SKM-1 (cell line): ENCODE results near the gene RIMKLA.

Source experiments
- DNase-seq: peaks from one replicate; lab custom pipeline; 2025; ENCODE audit not compliant: unreplicated experiment; lab: John Stamatoyannopoulos, UW

The RIMKLA gene

GRCh38 chr1:42424201-42424600 lies 43.6 kb downstream of the RIMKLA start:
- no peak for DNase-seq

GRCh38 chr1:42427240-42427639 lies 46.6 kb downstream of the RIMKLA start:
- no peak for DNase-seq

DNA sequence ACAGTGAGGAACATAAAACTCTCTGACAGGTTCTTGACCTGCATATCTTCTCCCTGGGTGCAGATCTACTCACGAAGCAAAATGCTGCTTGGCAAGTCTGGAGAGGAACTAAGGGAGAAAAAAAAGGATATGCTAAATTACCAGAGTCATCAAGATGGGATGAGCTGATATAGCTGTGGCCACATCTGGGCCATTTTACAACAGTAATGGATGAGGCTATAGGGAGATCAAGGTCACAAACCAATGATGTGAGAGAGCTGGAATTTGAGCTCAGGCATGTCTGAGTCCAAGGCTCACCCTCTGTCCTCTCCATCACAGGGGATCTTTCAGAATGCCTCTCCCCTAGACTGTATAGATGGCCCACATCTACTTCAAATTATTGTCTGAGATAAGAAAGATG lies 49.0 kb downstream of the RIMKLA start:
- DNase-seq = no peak

DNA sequence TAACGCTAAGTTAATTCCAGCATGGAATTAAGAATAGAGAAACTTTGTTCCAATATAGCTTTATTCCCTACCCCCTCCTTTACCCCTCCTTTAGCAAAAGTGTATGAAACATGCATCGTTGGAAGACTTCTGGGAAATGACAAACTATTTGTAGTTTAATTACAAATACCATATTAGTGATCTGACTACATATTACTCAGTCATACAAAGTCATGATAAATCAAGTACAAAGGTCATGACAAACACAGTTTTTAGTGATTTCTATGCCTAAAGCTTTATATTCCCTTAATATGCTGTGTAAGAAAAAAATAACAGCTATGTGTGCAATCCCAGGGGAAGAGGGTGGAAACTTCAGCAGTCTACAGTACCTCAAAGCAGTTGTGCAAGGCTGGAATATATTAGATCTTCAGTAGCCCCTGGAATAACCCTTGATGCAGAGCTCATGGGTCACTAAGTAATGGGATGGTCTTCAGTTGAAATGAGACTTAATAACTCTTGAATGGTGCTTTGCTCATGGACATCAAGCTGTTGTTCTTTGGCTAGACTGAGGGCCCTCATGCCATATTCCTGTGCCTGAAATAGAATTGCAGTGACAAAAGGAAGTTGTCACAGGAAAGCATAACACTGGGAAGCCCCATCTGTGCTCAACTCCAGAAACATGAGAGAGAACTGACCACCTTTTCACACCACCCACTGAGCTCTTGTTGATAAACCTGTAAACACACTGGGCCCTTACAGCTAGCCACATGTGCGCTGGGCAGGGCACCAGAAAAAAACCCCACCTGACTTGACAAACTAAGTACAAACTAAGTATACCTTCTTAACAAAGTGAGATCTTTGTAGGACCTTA lies 49.9 kb downstream of the RIMKLA start:
- DNase-seq = no peak

DNA sequence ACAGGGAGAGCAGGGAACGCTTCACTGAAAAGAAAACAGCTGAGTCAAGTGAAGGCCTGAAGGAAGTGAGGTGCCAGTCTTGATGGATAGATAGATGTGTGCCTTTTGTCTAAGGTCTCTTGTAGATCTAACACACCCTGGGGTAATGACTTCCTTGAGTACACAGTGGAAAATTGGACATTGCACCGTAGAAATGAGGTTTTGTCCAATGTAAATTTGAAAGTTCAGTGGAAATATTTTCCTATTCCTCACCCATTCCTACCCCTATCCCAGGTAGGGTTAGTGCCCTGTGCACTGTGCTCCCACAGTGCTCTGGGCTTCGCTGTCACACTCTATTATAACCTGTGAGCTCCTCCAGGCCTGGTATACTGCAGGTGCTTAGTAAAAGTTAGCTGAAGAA lies 50.9 kb downstream of the RIMKLA start:
- DNase-seq = no peak

GRCh38 chr1:42432714-42433113 lies 52.1 kb downstream of the RIMKLA start:
- no peak for DNase-seq

DNA sequence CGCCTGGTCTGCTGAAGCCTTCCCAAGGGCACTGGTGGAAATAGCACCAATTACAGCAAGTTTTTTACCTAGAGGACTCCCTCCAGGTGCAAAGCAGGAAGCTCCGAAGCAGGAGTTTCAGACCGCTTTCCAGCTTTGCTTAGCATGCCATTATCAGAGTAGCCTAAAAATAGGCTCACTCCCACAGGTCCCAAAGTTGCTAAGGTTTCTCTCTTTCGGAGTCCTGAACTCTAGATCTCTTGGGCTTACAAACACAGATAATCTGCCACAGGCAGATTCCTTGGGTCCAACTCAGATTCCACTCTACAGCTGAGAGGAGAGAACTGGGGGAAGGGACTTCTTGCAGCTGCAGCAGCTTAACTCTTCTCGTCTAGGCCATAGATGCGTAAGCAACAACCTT lies 52.8 kb downstream of the RIMKLA start:
- DNase-seq = no peak

DNA sequence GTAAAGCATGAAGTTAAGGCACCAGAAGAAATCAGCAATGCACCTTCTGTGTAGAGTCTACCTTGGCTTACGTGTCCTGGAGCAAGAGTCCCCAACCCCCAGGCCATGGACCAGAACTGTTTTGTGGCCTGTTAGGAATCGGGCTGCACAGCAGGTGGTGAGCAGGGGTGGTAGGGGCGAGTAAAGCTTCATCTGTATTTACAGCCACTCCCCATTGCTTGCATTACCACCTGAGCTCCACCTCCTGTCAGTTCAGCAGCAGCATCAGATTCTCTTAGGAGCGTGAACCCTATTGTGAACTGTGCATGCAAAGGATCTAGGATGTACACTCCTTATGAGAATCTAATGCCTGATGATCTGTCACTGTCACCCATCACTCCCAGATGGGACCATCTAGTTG lies 53.7 kb downstream of the RIMKLA start:
- DNase-seq = no peak

- no peak for DNase-seq
Observed at GRCh38 chr1:42439940-42440339, 59.3 kb downstream of the RIMKLA start.

- peak; percentile 22 for DNase-seq
Observed at GRCh38 chr1:42442662-42443061, 62.1 kb downstream of the RIMKLA start.

DNA sequence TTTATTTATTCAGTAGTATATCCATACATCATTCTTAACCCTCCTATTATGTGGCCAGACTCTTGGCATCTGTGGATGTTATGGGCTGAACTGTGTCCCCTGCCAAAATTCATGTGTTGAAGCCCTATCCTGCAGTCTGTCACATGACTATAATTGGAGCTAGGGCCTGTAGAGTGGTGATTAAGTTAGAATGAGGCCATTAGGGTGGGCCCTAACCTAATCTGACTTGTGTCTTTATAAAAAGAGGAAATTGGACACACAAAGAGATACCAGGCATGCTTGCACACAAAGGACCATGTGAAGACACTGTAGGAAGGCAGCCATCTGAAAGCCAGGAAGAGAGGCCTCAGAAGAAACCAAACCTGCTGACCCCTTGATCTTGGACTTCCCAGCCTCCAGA lies 68.7 kb downstream of the RIMKLA start:
- no peak for DNase-seq

DNA sequence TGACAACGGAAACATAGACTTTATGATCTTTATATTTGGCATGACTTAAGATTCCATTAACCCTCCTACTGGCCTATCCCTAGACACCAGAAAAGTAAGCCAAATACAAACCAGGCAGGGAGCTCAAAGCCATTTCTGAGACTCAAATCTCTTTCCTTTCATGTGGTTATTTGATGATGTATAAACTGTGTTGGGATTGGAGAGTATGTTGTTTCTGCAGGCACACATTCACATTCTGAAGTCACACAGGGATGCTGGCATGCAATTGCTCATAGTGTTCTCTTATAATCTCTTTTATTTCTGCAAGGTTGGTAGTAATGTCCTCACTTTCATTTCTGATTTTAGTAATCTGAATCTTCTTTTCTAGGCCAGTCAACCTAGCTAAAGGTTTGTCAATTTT lies 69.5 kb downstream of the RIMKLA start:
- no peak for DNase-seq

DNA sequence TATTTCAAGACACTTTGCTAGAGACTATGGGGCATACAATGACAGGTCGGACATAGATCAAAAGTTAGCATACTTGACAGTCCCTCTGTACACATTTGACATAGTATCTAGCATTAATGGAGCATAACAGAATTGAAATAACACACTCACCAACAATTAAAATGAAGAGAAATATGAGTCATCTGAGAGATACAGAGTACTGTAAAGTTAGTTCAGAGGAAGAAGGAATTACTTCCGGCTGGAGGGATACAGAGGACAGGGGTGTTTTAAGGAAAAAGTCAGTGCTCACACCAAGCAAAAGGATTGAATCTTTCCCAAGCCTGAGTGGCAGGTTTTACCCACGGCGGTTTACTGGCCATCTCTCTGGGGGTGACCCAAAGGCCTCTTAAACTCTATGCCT lies 72.8 kb downstream of the RIMKLA start:
- no peak for DNase-seq

DNA sequence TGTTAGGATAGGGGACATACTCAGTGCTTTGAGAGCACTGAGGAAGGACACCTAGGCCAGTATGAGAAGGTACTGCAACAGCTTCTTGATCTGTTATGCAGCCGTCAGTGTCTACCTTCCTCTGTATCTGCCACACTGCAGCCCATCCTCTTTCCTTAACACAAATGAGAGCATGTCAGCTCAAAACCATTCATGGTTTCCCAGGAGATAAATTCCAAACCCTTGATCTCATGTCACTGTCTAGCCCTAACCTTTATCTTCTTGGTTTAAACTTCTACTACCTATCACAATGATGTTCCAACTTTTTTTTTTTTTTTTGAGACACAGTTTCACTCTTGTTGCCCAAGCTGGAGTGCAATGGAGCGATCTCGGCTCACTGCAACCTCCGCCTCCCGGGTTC lies 73.8 kb downstream of the RIMKLA start:
- no peak for DNase-seq

DNA sequence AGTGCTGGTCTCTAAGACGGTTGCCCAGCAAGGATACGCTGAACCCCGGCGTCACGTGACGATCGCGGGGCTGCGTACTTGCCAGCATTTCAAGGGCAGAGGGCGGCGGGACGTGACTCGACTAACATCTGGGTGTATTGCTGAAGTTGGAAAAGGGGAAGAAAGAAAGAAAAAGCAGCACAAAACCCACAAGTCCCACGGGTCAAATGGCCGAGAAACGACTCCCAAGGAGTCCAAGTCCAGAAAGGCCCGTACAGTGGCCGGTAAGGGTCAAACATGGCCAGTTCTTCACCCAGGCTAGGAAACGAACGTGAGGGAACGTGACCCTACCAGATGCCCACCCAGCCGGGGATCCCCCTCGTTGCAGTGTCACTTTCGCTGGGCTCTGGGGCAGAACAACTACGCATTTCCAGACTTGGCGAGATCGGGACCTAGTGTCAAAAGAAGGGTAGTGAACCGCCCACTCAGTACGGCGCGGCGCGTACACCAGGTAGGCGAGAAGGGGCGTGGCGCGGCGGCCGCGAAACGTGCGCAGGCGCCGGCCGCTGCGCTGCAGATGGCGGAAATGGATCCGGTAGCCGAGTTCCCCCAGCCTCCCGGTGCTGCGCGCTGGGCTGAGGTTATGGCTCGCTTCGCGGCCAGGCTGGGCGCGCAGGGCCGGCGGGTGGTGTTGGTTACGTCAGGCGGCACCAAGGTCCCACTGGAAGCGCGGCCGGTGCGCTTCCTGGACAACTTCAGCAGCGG lies 75.6 kb downstream of the RIMKLA start, which contains the start of the genes PPCS and ZMYND12:
Gene PPCS, plus strand, starts transcription at position 534 of the 744 bp plus-strand sequence. Its CDS starts 23 bp downstream, at position 557.
Gene ZMYND12, minus strand, starts transcription at position 13 of the 744 bp plus-strand sequence. CDS start 25 bp downstream, outside the sequence.
- peak; percentile 74 for DNase-seq

DNA sequence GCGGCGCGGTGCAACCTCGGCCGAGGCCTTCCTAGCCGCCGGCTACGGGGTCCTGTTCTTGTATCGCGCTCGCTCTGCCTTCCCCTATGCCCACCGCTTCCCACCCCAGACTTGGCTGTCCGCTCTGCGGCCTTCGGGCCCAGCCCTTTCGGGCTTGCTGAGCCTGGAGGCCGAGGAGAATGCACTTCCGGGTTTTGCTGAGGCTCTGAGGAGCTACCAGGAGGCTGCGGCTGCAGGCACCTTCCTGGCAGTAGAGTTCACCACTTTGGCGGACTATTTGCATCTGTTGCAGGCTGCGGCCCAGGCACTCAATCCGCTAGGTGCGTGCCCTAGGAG lies 76.1 kb downstream of the RIMKLA start:
- peak; percentile 52 for DNase-seq

DNA sequence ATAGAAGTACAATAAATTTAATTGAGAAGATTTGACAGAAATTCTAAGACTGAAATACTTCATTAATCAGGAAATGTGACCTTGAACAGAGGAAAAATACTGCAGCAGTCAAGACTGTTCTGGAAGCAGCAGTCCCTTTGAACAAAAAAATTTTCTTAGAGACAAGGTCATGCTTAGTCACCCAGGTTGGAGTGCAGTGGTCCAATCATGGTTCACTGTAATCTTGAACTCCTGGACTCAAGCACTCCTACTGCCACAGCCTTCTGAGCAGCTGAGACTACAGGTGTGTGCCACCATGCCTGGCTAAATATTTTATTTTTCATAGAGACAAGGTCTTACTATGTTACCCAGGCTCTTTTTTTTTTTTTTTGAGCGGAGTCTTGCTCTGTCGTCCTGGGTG lies 80.6 kb downstream of the RIMKLA start:
- DNase-seq = no peak

DNA sequence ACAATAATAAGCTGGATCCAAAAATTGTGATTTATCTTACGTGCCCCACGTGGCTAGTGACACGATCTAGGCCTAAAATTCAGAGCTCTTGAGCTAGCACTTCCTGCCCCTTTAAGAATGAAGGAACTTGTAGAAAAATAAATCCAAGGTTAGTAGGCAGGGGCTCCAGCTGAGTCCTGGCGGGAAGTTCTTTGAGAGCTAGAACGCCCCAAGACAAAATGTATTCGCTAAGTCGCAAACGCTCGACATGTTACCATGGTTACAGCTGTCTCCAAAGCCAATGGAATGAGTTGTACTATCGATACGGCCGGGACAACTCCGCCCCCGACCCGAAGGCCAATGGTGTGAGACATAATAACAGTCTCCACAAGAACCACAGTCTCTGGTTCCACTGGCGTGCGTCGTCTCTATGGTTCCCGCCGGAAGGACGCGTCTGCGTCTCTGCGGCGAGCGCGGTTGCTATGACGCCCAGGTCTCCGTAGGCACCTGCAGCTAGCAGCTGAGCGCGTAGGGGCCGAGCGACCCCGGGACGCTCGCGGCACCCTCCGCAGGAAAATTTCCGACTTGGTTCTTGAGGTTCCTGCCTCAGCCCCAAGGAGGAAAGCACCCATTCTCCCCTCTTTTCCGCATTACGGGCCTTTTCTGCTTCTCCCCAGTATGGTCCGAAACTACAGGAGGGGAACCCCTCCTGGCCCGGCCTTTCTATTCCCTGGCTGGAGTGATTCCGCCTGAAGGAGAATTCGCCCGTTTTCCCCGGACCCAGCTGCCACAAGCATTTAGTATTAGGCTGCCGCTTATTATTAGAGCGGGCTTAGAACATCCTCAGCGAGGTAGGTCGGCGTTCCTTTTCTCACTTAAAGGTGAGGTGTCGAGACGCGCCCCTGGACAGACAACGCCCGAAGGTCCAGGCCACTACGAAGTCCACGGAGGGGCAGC lies 82.5 kb downstream of the RIMKLA start, which contains the start of gene CCDC30:
Gene CCDC30, plus strand, starts transcription at position 459 of the 936 bp plus-strand sequence. CDS start 17,266 bp downstream, outside the sequence.
- peak; percentile 95 for DNase-seq

GRCh38 chr1:42463921-42464320 lies 83.3 kb downstream of the RIMKLA start:
- DNase-seq = no peak

DNA sequence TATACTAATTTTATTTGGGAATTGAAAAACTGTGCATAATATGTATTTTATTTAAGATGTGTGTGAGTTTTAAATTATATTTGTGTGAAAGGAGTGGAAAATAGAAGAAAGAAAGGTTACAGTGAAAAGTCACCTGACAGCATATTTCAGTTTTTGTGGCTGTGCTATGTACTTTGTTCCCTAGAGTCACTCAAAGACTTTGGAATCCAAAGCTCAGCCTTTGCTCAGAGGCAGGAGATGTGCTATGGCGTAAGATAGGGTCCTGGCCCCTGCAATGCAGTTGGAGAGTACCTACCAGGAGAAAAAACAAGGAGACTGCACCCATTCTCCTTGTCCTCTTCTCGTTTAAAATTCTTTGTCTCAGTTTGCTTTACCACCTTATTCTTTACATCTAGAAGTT lies 85.4 kb downstream of the RIMKLA start:
- no peak for DNase-seq

GRCh38 chr1:42469727-42470126 lies 89.1 kb downstream of the RIMKLA start:
- no peak for DNase-seq
